A549 (cell line): ENCODE measurements around the gene AFG3L2.

Source experiments
- BHLHE40 ChIP-seq: IDR thresholded peaks from 2 replicates; pipeline ENCODE4 v1.6.1; 2012; ENCODE audit warnings: low read depth, low read length, inconsistent platforms
- CTCF ChIP-seq: fragments of >200 bp; sonication (Bioruptor Twin); formaldehyde crosslinking; IDR thresholded peaks from 3 replicates; pipeline ENCODE4 v1.5.1; 2016
- EP300 ChIP-seq, 2 experiments: fragments of >200 bp; sonication (Bioruptor Twin); formaldehyde crosslinking; IDR thresholded peaks; 2 replicates in 1 of 2; 3 replicates in 1 of 2; pipeline ENCODE4 v1.6.1; 2016 to 2017
- HDAC2 ChIP-seq: fragments of 200-600 bp; sonication (generic); IDR thresholded peaks from 2 replicates; pipeline ENCODE4 v1.6.1; 2016
- MAX ChIP-seq: IDR thresholded peaks from 2 replicates; pipeline ENCODE4 v1.6.1; 2012
- NR3C1 ChIP-seq: fragments of >200 bp; sonication (Bioruptor Twin); formaldehyde crosslinking; IDR thresholded peaks from 3 replicates; pipeline ENCODE4 v1.6.1; 2017
- POLR2A ChIP-seq: IDR thresholded peaks from 2 replicates; pipeline ENCODE4 v1.6.1; 2012; ENCODE audit warnings: mild to moderate bottlenecking, low read length
- RAD21 ChIP-seq, 2 experiments: fragments of >200 bp in 1 of 2; sonication (Bioruptor Twin) in 1 of 2; formaldehyde crosslinking in 1 of 2; IDR thresholded peaks in 1 of 2; conservative IDR thresholded peaks in 1 of 2; 2 replicates in 1 of 2; 3 replicates in 1 of 2; pipeline ENCODE4 v1.6.1; 2012 to 2018; ENCODE audit warnings: inconsistent platforms in 1 of 2
- RARB ChIP-seq: fragments of 250-450 bp; sonication (Bioruptor Pico); IDR thresholded peaks from 2 replicates; pipeline ENCODE4 v1.8.0; 2021; ENCODE audit warnings: mild to moderate bottlenecking, moderate library complexity
- REST ChIP-seq: fragments of 200-600 bp; sonication (generic); IDR thresholded peaks from 2 replicates; pipeline ENCODE4 v1.6.1; 2016; ENCODE audit warnings: antibody characterized with exemption, mild to moderate bottlenecking, moderate library complexity
- USF2 ChIP-seq: fragments of 450-650 bp; IDR thresholded peaks from 2 replicates; pipeline ENCODE4 v1.6.1; 2014; ENCODE audit warnings: antibody characterized with exemption

- no peak for TF ChIP-seq CTCF
- TF ChIP-seq RAD21 (conservative IDR thresholded peaks at IDR 0.05 in 1 of 2, IDR thresholded peaks at IDR 0.05 in 1 of 2): no peak
- no peak for TF ChIP-seq EP300 (IDR thresholded peaks at IDR 0.05)
- TF ChIP-seq USF2: no peak
- TF ChIP-seq POLR2A: no peak
- TF ChIP-seq BHLHE40: no peak
- no peak for TF ChIP-seq NR3C1
- no peak for TF ChIP-seq REST
- no peak for TF ChIP-seq HDAC2
- TF ChIP-seq MAX: no peak
- no peak for TF ChIP-seq RARB (CRISPR knock-in tag)
Measured at GRCh38 chr18:12321333-12321732, 55.7 kb downstream of the AFG3L2 start.
